Measurements from ENCODE around the gene LRP1.

DNA sequence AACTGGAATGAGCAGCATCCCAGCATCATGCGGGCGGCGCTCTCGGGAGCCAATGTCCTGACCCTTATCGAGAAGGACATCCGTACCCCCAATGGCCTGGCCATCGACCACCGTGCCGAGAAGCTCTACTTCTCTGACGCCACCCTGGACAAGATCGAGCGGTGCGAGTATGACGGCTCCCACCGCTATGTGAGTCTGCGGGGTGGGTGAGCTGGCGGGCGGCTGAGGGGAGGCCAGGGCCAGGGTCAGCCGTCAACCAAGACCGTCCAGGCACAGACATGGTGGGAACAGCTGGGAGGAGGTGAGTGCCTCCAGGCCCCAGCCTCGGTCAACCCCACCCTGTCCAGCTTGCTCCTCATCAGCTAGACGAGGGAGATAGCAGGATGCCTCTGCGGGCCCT lies 62.5 kb downstream of the LRP1 start:
- TF ChIP-seq, protein P1, sequence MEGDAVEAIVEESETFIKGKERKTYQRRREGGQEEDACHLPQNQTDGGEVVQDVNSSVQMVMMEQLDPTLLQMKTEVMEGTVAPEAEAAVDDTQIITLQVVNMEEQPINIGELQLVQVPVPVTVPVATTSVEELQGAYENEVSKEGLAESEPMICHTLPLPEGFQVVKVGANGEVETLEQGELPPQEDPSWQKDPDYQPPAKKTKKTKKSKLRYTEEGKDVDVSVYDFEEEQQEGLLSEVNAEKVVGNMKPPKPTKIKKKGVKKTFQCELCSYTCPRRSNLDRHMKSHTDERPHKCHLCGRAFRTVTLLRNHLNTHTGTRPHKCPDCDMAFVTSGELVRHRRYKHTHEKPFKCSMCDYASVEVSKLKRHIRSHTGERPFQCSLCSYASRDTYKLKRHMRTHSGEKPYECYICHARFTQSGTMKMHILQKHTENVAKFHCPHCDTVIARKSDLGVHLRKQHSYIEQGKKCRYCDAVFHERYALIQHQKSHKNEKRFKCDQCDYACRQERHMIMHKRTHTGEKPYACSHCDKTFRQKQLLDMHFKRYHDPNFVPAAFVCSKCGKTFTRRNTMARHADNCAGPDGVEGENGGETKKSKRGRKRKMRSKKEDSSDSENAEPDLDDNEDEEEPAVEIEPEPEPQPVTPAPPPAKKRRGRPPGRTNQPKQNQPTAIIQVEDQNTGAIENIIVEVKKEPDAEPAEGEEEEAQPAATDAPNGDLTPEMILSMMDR (IDR thresholded peaks at IDR 0.05; ENCODE audit: insufficient read depth, low read depth, low read length), result no peak
- TF ChIP-seq EZH2 (IDR thresholded peaks at IDR 0.05; ENCODE audit: insufficient read depth, low read length), result no peak

Data from astrocyte (in vitro differentiated cells and primary cell).